HL-60/S4 (cell line): ENCODE results near the gene TMEM14A.

ENCODE experiments used
- in situ Hi-C: fragments of 300-500 bp; cut with MboI; formaldehyde crosslinking; loops from 2 replicates; pipeline ENCODE4 v1.14.3; 2022; ENCODE audit warnings: low sequenced_read_pairs

Gene TMEM14A, protein sequence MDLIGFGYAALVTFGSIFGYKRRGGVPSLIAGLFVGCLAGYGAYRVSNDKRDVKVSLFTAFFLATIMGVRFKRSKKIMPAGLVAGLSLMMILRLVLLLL

DNA sequence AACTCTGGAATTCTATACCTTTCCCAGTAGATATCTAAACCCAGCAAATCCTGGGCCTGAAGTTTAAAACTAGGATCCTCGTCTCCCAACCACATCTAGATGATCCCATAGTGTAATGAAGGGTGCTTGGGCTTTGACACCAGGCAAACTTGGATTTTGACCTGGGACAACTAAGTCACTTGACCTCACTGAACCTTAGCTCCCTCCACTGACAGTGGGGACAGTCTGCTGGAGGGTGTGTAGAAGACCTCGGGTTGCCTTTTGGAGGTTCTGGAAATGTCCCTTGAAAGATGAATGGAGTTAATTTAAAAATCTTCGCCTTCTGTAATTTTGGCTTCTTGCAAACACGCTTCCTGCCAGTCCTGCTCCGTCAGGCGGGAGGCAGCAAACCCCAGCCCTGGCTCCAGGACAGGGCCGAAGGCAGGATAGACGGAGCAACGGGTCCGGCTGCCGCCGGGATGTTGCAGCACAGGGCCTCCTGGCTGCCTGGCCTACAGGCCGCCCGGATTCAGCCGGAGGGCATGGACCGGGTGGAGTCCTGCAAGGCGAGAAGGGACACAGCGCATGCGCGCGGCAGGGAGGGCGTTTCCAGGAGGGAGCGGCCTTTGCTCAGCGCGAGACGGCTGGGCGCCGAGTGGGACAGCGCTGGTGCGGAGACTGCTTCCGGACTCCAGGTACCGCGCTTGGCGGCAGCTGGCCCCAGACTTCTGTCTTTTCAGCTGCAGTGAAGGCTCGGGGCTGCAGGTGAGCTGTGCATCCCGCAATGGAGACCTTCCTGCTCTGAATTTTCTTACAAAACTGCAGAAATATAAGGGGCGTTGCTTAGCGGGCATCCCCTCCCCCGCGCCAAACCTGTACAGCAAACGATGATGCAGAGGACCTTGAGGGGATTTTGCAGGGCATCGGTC lies at the start of gene TMEM14A:
Gene TMEM14A, plus strand, starts transcription at position 612 of the 908 bp plus-strand sequence. CDS start 5,990 bp downstream, outside the sequence.
- in situ Hi-C loops: loop anchor here (25.0 kb wide), 2 partner anchors 408 to 508 kb away; no protein-coding TSS in a partner anchor

DNA sequence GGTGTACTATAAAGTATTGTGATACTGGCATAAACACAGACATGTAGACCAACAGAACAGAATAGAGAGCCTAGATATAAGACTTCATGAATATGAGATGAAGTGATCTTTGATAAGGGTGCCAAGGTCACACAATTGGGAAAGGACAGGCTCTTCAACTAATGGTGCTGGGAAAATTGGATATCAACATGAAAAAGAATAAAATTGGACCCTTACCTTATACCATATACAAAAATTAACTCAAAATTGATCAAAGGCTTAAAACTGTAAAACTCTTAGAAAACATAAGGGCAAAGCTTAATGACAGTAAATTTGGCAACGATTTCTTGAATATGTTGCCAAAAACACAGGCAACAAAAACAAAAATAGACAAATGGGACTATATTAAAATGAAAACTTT lies 49.3 kb upstream of the TMEM14A start:
- in situ Hi-C loops: no loop called here

DNA sequence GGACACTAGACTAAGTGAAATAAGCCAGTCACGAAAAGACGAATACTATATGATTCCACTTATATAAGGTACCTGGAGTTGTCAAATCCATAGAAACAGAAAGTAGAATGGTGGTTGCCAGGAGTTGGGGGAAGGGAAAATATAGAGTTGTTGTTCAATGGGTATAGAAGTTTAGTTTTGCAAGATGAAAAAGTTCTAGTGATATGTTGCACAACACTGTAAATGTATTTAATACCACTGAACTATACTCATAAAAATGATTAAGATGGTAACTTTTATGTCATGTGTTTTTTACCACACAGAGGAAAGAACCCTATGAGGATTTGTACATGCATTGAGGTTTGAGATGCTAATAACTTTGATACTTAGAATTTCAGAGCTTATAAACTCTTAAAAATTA lies 48.1 kb upstream of the TMEM14A start:
- in situ Hi-C loops: no loop called here

DNA sequence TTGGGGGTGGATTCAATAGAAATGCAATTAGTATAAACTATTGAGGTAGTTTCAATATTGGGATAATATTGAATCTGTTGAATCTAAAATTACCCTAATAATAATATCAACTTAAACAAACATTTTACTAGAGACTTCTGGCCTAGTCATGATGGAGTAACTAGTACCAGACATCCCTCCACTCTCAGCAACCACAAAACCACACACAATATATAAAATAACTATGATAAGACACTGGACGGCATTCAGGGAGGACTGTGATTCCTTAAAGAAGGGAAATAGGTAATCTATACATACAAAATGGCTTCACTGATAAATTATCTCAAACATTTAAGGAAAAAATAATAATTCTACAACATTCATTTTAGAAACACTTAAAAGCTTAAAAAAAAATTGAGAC lies 38.9 kb upstream of the TMEM14A start:
- in situ Hi-C loops: no loop called here

DNA sequence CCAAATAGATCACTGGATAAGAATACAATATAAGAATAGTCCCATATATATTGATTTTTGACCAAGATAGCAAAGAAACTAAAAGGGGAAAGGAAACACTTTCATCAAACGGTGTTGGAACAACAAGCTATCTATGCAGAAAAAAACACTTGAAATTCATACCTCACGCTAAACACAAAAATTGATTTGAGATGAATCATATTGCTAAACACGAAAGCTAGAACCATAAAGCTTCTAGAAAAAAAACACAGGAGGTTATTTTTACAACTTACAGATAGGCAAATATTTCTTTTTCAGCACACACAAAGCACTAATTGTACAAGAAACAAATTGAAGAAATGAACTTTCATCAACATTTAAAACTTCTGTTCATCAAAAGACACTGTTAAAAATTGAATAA lies 36.7 kb upstream of the TMEM14A start:
- in situ Hi-C loops: no loop called here

DNA sequence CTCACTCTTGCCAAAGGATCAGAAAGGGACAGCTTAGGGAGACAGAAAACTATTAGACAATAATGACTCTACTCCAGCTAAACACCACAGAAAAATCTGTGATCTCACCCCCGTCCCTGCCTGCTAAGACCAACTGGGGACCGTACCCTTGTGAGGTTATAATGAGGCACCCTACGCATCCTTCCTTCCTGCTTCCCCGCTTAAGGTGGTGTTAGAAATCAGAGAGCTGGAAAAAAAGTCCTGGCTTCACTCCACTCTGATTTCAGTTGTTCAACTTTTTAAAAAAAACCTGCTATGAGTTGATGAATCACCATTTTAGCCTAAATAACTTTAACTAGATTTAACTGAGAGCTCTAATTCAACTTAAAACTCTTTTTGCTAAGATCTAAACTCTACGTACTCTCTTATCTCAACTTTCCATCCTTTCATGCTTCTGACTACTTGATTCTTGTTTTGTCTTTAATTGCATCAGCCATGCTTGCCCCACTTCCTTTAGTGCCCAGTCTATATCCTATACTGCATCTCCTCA lies 35.8 kb upstream of the TMEM14A start:
- in situ Hi-C loops: no loop called here

DNA sequence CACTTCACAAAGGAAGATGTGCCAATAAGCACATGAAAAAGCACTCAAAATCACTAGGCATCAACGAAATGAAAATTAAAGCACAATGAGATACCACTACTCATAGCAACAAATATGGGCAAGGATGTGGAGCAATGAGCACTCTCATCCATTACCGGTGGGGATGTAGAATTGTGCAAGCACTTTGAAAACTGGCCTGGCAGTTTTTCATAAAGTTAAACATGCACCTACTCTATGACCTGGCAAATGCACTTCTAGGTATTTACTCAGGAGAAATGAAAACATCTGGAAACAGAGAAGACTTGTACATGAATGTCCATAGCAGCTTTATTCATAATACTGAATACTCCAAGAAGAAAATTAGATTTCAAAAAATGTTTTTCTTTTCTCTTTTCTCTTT lies 34.1 kb upstream of the TMEM14A start:
- in situ Hi-C loops: no loop called here

DNA sequence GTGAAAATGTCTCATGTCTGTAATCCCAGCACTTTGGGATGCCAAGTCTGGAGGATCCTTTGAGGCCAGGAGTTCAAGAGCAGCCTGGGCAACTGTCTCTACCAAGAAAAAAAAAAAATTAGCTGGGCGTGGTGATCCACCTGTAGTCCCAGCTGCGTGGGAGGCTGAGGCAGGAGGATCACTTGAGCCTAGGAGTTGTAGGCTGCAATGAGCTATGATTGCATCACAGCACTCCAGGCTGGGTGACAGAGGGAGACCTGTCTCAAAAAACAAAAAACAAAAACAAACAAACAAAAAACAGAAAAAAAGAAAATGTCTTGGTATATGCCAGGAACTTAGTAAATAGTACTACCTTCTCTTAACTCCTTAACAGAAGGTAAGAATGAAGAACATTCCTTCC lies 31.4 kb upstream of the TMEM14A start:
- in situ Hi-C loops: no loop called here

DNA sequence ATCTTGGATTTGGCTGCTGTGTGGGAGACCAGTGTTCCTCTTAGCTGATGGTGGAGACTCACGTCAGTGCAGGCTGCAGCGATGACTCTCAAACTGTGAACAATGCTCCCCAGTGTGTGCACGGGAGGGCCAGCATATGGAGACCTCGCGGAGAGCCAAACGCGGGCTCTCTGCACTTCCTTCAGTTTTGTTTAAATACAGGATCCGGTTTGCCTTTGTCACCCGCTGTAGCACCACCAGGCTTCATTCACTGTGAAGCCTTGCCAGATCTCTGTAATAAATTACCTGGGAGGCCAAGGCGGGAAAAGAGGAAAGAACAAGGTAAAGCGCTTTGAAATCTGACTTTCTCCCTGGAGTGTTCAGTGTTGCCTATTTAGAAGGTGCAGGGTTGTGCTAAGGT lies 30.7 kb upstream of the TMEM14A start:
- in situ Hi-C loops: no loop called here

DNA sequence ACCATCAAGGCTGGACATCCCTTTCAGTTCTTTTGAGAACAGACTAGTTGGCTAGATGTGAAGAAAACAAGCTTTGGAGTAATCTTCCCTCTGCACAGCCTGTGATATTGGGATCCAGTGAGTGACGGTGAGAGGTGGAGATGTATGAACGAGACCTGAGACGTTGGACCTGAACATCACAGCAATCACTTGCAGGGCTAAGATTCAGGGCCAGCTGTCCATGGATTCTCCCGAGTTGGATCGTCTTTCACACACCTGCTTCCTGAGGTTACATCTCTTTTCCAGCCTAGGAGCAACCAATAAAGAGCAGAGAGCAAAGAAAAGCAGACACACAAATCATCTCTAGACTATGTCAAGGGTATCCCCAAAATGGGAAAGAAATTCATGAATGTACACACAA lies 30.0 kb upstream of the TMEM14A start:
- in situ Hi-C loops: no loop called here

DNA sequence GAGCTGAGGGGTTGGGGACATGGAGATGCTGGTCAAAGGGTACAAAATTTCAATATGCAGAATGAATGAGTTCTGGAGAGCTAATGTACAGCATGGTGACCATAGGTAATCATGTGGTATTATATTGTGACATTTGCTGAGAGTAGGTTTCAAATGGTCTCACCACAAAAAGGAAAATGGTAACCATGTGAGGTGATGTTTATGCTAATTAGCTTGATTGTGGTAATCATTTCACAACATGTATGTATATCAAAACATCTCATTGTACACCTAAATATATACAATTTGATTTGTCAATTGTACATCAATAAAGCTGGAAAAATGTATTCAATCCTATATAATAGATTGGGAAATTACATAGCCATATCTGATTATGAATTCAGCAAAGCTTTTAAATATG lies 29.5 kb upstream of the TMEM14A start:
- in situ Hi-C loops: no loop called here

DNA sequence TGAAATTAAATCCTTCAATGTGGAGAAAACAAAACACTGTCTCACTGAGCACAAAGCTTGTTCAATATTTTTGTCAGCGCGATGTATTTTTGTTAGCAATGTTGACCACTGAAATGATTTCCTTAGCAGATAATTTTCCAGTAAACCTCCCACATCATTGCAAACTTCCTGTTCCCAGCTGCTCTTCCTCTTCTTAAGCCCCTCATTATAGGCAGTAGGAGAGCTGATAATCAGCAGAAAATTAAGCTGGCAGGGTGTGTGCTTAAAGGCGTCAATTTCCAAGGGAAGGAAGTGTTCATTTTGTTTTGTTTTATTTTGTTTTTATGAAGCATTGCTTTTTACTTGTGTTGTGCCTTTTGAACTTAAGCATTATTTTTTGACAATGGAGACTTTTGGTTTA lies 29.1 kb upstream of the TMEM14A start:
- in situ Hi-C loops: no loop called here

DNA sequence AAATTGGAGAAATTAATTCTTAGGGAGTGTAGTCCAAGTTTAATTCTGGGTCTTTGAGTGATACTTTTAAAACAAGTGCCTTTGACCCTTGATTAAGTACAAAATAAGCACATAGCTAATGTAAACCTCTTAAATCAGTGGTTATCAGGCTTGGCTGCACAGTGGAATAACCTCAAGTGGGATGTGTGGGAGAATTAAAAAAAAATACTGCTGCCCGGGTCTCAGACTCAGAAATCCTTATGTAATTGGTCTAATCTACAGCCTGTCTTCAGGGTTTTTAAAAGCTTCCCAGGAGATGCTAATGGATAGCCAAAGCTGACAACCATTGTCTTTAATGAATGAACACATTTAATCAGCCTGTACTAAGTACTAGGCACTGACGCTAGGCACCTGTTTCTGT lies 28.5 kb upstream of the TMEM14A start:
- in situ Hi-C loops: no loop called here

DNA sequence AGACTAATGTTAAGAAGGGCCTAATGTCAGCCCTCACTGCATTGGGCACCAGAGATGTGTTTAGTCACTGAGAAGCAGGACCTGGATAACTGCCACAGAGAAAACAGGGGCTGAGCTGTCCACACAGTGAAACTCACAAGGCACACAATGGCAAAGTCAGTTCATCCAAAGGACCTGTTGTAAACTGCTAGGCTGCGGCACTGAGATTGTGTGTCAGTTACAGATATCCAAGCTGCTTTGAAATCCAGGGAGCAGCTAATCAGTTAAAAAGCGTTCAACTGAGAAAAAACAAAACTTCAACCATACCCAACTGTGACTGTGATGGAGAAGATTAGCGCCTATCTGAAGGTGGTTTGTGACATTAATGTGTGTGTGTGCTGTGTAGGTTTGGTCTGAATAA lies 27.8 kb upstream of the TMEM14A start:
- in situ Hi-C loops: no loop called here

DNA sequence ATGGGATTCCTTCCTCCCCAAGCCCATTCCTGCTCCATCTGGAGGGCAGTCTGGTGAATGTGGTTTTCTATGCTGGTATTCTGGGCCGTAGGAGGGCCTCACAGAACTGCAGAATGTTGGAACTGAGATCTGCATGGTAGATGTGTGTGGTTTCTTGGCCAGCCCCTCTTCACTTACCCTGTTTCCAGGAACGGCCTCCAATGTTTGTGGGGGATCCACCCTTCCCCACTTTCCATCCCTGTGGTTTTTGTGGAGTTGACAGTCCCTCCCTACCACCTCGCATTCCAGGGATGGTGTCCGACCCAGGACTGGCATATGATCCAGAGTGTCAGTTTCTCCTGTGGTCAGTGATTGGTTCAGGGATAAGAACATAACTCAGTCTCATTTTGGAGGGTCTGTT lies 26.7 kb upstream of the TMEM14A start:
- in situ Hi-C loops: no loop called here

DNA sequence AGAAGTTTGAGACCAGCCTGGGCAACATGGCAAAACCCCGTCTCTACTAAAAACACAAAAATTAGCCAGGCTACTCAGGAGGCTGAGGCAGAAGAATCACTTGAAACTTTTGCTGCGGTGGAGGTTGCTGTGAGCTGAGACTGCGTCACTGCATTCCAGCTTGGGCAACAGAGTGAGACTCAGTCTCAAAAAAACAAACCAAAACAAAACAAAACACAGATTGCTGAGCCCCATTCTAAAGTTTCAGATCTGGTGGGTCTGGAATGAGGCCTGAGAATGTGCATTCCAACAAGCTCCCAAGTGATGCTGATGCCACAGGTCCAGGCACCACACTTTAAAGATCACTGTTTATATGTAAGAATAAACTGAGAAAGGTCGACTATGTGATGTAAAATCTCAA lies 24.9 kb upstream of the TMEM14A start:
- in situ Hi-C loops: no loop called here

DNA sequence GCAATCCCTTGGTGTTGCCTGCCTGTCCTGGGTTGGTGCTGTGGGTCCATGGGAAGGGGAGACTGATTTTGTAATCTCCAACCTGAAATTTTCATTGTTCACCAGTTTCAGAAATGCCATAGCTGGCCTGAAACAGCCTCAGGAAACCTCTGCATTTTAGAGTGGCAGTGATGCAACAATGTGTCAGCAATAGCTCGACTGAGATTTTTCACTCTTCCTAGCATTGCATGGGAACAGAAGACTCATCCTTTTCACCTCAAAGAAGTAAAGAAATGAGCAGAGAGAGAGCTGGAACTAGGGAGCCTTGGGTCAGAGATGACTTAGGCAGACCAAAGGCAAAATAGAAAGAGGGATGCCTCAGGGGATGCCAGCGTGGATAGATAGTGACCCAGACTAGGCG lies 23.7 kb upstream of the TMEM14A start:
- in situ Hi-C loops: no loop called here

DNA sequence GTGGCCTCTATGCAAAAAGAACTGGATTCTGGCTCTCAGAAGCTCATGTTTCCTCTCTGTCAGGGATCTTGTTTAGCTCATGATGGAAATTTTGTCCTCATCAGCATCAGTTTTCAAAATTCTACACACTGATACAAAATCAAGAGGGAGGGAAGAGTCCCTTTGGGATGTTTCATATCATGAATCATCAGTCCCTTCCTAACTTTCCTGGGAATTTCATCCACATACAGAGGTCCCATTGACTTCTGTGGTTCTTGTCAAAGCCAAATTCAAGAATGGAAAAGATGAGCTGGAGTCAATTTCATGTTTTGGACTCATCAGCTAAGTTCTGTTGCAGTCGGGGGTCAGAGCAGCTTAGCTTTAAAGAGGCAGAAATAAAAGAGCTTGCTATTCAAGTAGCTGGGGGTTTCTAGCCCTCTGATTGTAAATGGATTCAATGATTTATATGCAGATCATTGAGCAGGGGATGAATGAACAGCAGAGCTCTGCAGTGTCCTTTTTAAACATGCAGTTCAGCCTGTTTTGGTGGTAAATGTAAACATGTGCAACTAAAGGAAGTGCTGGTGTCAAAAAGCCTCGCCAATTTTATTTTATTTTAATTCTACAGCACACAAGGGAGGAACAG lies 21.3 kb upstream of the TMEM14A start:
- in situ Hi-C loops: loop anchor here (25.0 kb wide), 2 partner anchors 387 to 487 kb away; no protein-coding TSS in a partner anchor

DNA sequence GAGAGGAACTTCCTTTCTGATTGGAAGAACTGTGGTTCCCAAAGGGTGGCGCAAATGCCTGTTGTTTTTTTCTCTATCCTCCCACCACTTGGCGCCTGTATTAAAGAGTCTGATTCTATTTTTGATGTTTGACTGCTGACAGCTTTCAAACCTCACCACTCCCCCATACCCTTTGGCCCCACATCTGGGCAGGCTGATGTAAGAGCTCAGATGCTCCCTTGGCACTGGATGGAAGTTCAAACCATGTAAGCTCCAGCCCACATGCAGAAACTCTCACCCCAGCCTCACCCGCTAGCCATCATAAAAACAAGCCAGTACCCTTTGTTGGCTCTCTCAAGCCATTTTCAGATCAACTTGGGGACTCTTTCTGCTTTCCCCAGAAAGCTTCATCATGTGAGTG lies 20.0 kb upstream of the TMEM14A start:
- in situ Hi-C loops: loop anchor here (25.0 kb wide), 2 partner anchors 389 to 489 kb away; no protein-coding TSS in a partner anchor

DNA sequence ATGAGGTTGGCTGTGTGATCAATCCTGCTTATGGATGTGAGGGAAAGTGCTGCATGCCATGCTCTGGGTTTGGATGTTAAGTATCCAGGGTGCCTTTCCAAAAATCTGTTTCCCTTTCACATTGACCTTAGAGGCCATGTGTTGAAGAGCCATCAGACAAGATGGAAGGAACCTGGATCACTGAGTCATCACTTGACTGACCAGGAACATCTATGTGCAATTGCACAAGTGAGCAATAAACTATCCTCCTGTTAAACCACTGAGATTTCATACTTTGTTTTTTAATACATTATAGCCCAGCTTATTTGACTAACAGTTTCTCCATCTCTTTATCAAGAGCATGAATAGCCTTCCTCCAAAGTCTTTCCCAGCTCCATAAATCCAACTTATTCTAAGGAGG lies 17.8 kb upstream of the TMEM14A start:
- in situ Hi-C loops: loop anchor here (25.0 kb wide), 2 partner anchors 391 to 491 kb away; no protein-coding TSS in a partner anchor

DNA sequence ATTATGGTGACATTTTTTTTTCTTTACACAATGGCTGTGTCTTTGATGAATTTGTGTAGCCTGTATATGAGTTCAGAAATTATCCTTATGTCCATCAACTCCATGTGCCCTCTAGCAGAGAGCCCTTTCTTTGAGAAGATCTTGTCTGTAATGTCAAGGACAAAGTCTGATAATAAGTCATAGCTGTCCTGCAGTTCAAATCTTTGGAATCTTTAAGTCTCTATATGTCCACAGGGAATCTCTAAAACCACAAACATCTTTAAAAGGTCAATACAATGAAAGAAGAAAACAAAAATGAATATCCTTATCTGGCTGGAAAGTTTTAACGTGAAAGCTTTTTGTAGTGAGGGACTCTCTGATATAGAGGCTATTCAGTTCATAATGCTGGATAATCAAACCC lies 16.9 kb upstream of the TMEM14A start:
- in situ Hi-C loops: loop anchor here (25.0 kb wide), 2 partner anchors 392 to 492 kb away; no protein-coding TSS in a partner anchor
